ENCODE measurements around the gene TEKT1.

TEKT1 gene

GRCh38 chr17:6757747-6758146 lies 73.8 kb downstream of the TEKT1 start:
- DNase-seq (ENCODE audit: low read depth in 2 of 2), result no peak

GRCh38 chr17:6756425-6757031 lies 75.0 kb downstream of the TEKT1 start:
- no peak for DNase-seq (ENCODE audit: low read depth in 2 of 2)

GRCh38 chr17:6755731-6756184 lies 75.8 kb downstream of the TEKT1 start, which contains the start of gene XAF1:
Gene XAF1, plus strand, starts transcription at chr17:6756046. Its CDS starts 33 bp downstream, at chr17:6756079.
- DNase-seq (ENCODE audit: low read depth in 2 of 2), result peak; percentile 30 to 45

- no peak for DNase-seq (ENCODE audit: low read depth in 2 of 2)
These were observed 76.2 kb downstream of the TEKT1 start for GRCh38 chr17:6755281-6755680.

- DNase-seq (ENCODE audit: low read depth in 2 of 2), result no peak
These were observed 78.0 kb downstream of the TEKT1 start for GRCh38 chr17:6753546-6753945.

- DNase-seq (ENCODE audit: low read depth in 2 of 2), result peak; percentile 27 to 51
These were observed 78.5 kb downstream of the TEKT1 start for GRCh38 chr17:6753006-6753445.

- DNase-seq (ENCODE audit: low read depth in 2 of 2), result no peak
These were observed 79.2 kb downstream of the TEKT1 start for GRCh38 chr17:6752068-6752909.

GRCh38 chr17:6749519-6749918 lies 82.0 kb downstream of the TEKT1 start:
- no peak for DNase-seq (ENCODE audit: low read depth in 2 of 2)

GRCh38 chr17:6748617-6749016 lies 82.9 kb downstream of the TEKT1 start:
- no peak for DNase-seq (ENCODE audit: low read depth in 2 of 2)
